Muscle layer of colon (tissue), 2 donors: ENCODE measurements around the gene CGAS.
A peak's percentile ranks its signal among the peaks of the same experiment; 100 is the strongest.
"Not testable (repeated sequence)": the region's sequence is repeated elsewhere in the genome, so short reads cannot be mapped to it uniquely, and the experiment has no call there.

Experiments used
- H3K27ac ChIP-seq: one replicate; pipeline ENCODE4 v1.7.0; 2013; ENCODE audit warnings: low read depth, mild to moderate bottlenecking, low read length, moderate library complexity
- H3K27me3 ChIP-seq, 2 donors: one replicate each; pipeline ENCODE4 v1.7.0; 2013; ENCODE audit warnings: low read length in 2 of 2, mild to moderate bottlenecking in 2 of 2; ENCODE audit not compliant: insufficient read depth in 2 of 2, control insufficient read depth in 1 of 2
- H3K36me3 ChIP-seq: one replicate; pipeline ENCODE4 v1.7.0; 2013; ENCODE audit warnings: mild to moderate bottlenecking, low read length; ENCODE audit not compliant: insufficient read depth
- H3K4me1 ChIP-seq: one replicate; pipeline ENCODE4 v1.7.0; 2013; ENCODE audit warnings: mild to moderate bottlenecking, low read length; ENCODE audit not compliant: insufficient read depth
- H3K4me3 ChIP-seq, 2 donors: one replicate each; pipeline ENCODE4 v1.7.0; 2013; ENCODE audit warnings: low read length in 2 of 2, low read depth in 1 of 2, mild to moderate bottlenecking in 1 of 2, moderate library complexity in 1 of 2
- H3K9ac ChIP-seq: one replicate; pipeline ENCODE4 v1.7.0; 2013; ENCODE audit warnings: low read length
- H3K9me3 ChIP-seq: one replicate; pipeline ENCODE4 v1.7.0; 2013; ENCODE audit warnings: mild to moderate bottlenecking, low read length
- donor health status: abdominal sarcoma.
- donor health status: Adenocarcinoma of cecum.

CGAS gene

GRCh38 chr6:73393278-73393677 is 58.8 kb downstream of the CGAS start:
- Histone ChIP-seq H3K27me3 (no peaks in the 10 kb centered on the region), H3K27ac (no peak overlapping the region), H3K4me3 (no peak overlapping the region), H3K9me3 (no peaks in the 10 kb centered on the region), H3K36me3 (no peaks in the 10 kb centered on the region), H3K4me1 (no peaks in the 10 kb centered on the region), H3K9ac (no peak overlapping the region)

GRCh38 chr6:73392188-73392587 is 59.9 kb downstream of the CGAS start:
- not testable (repeated sequence) for H3K27ac ChIP-seq, H3K4me3 ChIP-seq, H3K27me3 ChIP-seq, H3K4me1 ChIP-seq, H3K36me3 ChIP-seq, H3K9me3 ChIP-seq, H3K9ac ChIP-seq

GRCh38 chr6:73391675-73392074 is 60.4 kb downstream of the CGAS start:
- no peak overlapping the region for H3K9ac ChIP-seq
- H3K27me3 ChIP-seq = no peaks in the 10 kb centered on the region
- no peaks in the 10 kb centered on the region for H3K9me3 ChIP-seq
- H3K36me3 ChIP-seq = no peaks in the 10 kb centered on the region
- H3K4me3 ChIP-seq = no peak overlapping the region
- H3K27ac ChIP-seq = no peak overlapping the region
- H3K4me1 ChIP-seq = no peaks in the 10 kb centered on the region

- H3K9ac ChIP-seq = no peak overlapping the region
- no peaks in the 10 kb centered on the region for H3K36me3 ChIP-seq
- no peaks in the 10 kb centered on the region for H3K4me1 ChIP-seq
- no peaks in the 10 kb centered on the region for H3K9me3 ChIP-seq
- no peaks in the 10 kb centered on the region for H3K27me3 ChIP-seq
- no peak overlapping the region for H3K27ac ChIP-seq
- H3K4me3 ChIP-seq = no peak overlapping the region
Observed at GRCh38 chr6:73389854-73390253, 62.2 kb downstream of the CGAS start.

GRCh38 chr6:73388800-73389512 is 63.1 kb downstream of the CGAS start:
- peak overlapping the region; percentile 45 to 60 for H3K4me3 ChIP-seq
- H3K27ac ChIP-seq = no peak overlapping the region
- no peaks in the 10 kb centered on the region for H3K27me3 ChIP-seq
- no peak overlapping the region for H3K9ac ChIP-seq
- H3K4me1 ChIP-seq = no peaks in the 10 kb centered on the region
- no peaks in the 10 kb centered on the region for H3K36me3 ChIP-seq
- no peaks in the 10 kb centered on the region for H3K9me3 ChIP-seq

GRCh38 chr6:73388433-73388799 is 63.7 kb downstream of the CGAS start:
- Histone ChIP-seq H3K27me3 (no peaks in the 10 kb centered on the region), H3K4me3 (peak overlapping the region; percentile 45 to 60), H3K36me3 (no peaks in the 10 kb centered on the region), H3K4me1 (no peaks in the 10 kb centered on the region), H3K9me3 (no peaks in the 10 kb centered on the region), H3K27ac (no peak overlapping the region), H3K9ac (no peak overlapping the region)

GRCh38 chr6:73382462-73383113 is 69.5 kb downstream of the CGAS start:
- no peaks in the 10 kb centered on the region for H3K9me3 ChIP-seq
- no peak overlapping the region for H3K4me3 ChIP-seq
- H3K36me3 ChIP-seq = no peaks in the 10 kb centered on the region
- no peak overlapping the region for H3K27ac ChIP-seq
- H3K4me1 ChIP-seq = no peaks in the 10 kb centered on the region
- no peaks in the 10 kb centered on the region for H3K27me3 ChIP-seq
- H3K9ac ChIP-seq = no peak overlapping the region

GRCh38 chr6:73381531-73381930 is 70.6 kb downstream of the CGAS start:
- H3K27ac ChIP-seq, H3K9me3 ChIP-seq, H3K4me1 ChIP-seq, H3K9ac ChIP-seq, H3K4me3 ChIP-seq, H3K36me3 ChIP-seq, H3K27me3 ChIP-seq: not testable (repeated sequence)

- H3K4me1 ChIP-seq = no peaks in the 10 kb centered on the region
- H3K9ac ChIP-seq = no peak overlapping the region
- no peak overlapping the region for H3K4me3 ChIP-seq
- no peaks in the 10 kb centered on the region for H3K36me3 ChIP-seq
- no peaks in the 10 kb centered on the region for H3K27me3 ChIP-seq
- H3K27ac ChIP-seq = no peak overlapping the region
- H3K9me3 ChIP-seq = no peaks in the 10 kb centered on the region
Observed at GRCh38 chr6:73377225-73377624, 74.9 kb downstream of the CGAS start.

GRCh38 chr6:73375216-73375615 is 76.9 kb downstream of the CGAS start:
- no peaks in the 10 kb centered on the region for H3K36me3 ChIP-seq
- H3K27me3 ChIP-seq = no peaks in the 10 kb centered on the region
- no peaks in the 10 kb centered on the region for H3K4me1 ChIP-seq
- H3K9ac ChIP-seq = no peak overlapping the region
- H3K9me3 ChIP-seq = no peaks in the 10 kb centered on the region
- no peak overlapping the region for H3K4me3 ChIP-seq
- H3K27ac ChIP-seq = no peak overlapping the region
